ENCODE data around the gene KLHL3. TPM values are rescaled to one million over a fixed set of nuclear protein-coding genes. Genes with fewer than 3 reads are reported as not detected.

KLHL3 gene
- total RNA-seq, 1 experiment from 2014 or later, result 0.42 TPM

- DNase-seq (ENCODE audit: low read depth), result no peak
These were observed 26.9 kb downstream of the KLHL3 start for GRCh38 chr5:137708796-137709559.

- DNase-seq (ENCODE audit: low read depth), result no peak
These were observed 27.8 kb downstream of the KLHL3 start for GRCh38 chr5:137708062-137708461.

- DNase-seq (ENCODE audit: low read depth), result peak; percentile 89
These were observed 29.0 kb downstream of the KLHL3 start for GRCh38 chr5:137706841-137707240.

- DNase-seq (ENCODE audit: low read depth), result no peak
These were observed 30.8 kb downstream of the KLHL3 start for GRCh38 chr5:137705106-137705505.

GRCh38 chr5:137703565-137703964, 32.3 kb downstream of the KLHL3 start:
- DNase-seq (ENCODE audit: low read depth), result no peak

- no peak for DNase-seq (ENCODE audit: low read depth)
These were observed 35.6 kb downstream of the KLHL3 start for GRCh38 chr5:137700282-137700680.

- DNase-seq (ENCODE audit: low read depth), result no peak
These were observed 36.3 kb downstream of the KLHL3 start for GRCh38 chr5:137699336-137700281.

- peak; percentile 63 for DNase-seq (ENCODE audit: low read depth)
These were observed 39.4 kb downstream of the KLHL3 start for GRCh38 chr5:137696481-137696880.

- DNase-seq (ENCODE audit: low read depth), result no peak
These were observed 40.0 kb downstream of the KLHL3 start for GRCh38 chr5:137695651-137696428.

GRCh38 chr5:137693951-137694721, 41.8 kb downstream of the KLHL3 start:
- DNase-seq (ENCODE audit: low read depth), result no peak

- DNase-seq (ENCODE audit: low read depth), result no peak
These were observed 42.5 kb downstream of the KLHL3 start for GRCh38 chr5:137693307-137693950.

GRCh38 chr5:137689306-137689705, 46.6 kb downstream of the KLHL3 start:
- no peak for DNase-seq (ENCODE audit: low read depth)

GRCh38 chr5:137688210-137688840, 47.6 kb downstream of the KLHL3 start:
- DNase-seq (ENCODE audit: low read depth), result no peak

GRCh38 chr5:137684761-137685160, 51.1 kb downstream of the KLHL3 start:
- DNase-seq (ENCODE audit: low read depth), result no peak

- no peak for DNase-seq (ENCODE audit: low read depth)
These were observed 54.7 kb downstream of the KLHL3 start for GRCh38 chr5:137681191-137681590.

- no peak for DNase-seq (ENCODE audit: low read depth)
These were observed 56.0 kb downstream of the KLHL3 start for GRCh38 chr5:137679910-137680309.

GRCh38 chr5:137679195-137679594, 56.7 kb downstream of the KLHL3 start:
- no peak for DNase-seq (ENCODE audit: low read depth)

GRCh38 chr5:137672881-137673280, 63.0 kb downstream of the KLHL3 start:
- DNase-seq (ENCODE audit: low read depth), result no peak

- DNase-seq (ENCODE audit: low read depth), result no peak
These were observed 63.9 kb downstream of the KLHL3 start for GRCh38 chr5:137672001-137672400.

- no peak for DNase-seq (ENCODE audit: low read depth)
These were observed 66.1 kb downstream of the KLHL3 start for GRCh38 chr5:137669811-137670210.

Data from HT1080 (cell line).